Mammary epithelial cell (primary cell): ENCODE data around the gene MMP28.

Experiments
- EZH2 ChIP-seq: IDR thresholded peaks from 2 replicates; pipeline ENCODE4 v1.6.1; 2012; ENCODE audit warnings: low read length, inconsistent platforms, borderline replicate concordance
- TF ChIP-seq, protein P1 (sequence below), 2 donors: IDR thresholded peaks in 1 of 2; conservative IDR thresholded peaks in 1 of 2; 2 replicates each; pipeline ENCODE4 v1.5.1; 2011 to 2012; ENCODE audit warnings: inconsistent platforms in 2 of 2, low read length in 2 of 2, mild to moderate bottlenecking in 2 of 2, control low read depth in 1 of 2, low read depth in 1 of 2; ENCODE audit not compliant: insufficient read depth in 1 of 2; ENCODE audit errors: extremely low read depth in 1 of 2

DNA sequence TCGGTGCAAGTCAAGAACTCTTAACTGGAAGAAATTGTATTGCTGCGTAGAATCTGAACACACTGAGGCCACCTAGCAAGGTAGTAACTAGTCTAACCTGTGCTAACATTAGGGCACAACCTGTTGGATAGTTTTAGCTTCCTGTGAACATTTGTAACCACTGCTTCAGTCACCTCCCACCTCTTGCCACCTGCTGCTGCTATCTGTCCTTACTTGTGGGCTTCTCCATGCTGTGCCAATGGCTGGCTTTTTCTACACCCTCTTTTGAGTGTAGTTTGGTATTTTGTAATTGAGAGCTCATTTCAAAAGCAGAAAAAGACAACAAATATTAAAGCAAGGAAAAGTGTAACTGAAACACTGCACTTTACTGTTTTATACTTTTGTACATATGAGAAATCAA lies 71.7 kb downstream of the MMP28 start:
- TF ChIP-seq, protein P1, sequence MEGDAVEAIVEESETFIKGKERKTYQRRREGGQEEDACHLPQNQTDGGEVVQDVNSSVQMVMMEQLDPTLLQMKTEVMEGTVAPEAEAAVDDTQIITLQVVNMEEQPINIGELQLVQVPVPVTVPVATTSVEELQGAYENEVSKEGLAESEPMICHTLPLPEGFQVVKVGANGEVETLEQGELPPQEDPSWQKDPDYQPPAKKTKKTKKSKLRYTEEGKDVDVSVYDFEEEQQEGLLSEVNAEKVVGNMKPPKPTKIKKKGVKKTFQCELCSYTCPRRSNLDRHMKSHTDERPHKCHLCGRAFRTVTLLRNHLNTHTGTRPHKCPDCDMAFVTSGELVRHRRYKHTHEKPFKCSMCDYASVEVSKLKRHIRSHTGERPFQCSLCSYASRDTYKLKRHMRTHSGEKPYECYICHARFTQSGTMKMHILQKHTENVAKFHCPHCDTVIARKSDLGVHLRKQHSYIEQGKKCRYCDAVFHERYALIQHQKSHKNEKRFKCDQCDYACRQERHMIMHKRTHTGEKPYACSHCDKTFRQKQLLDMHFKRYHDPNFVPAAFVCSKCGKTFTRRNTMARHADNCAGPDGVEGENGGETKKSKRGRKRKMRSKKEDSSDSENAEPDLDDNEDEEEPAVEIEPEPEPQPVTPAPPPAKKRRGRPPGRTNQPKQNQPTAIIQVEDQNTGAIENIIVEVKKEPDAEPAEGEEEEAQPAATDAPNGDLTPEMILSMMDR (conservative IDR thresholded peaks at IDR 0.05 in 1 of 2, IDR thresholded peaks at IDR 0.05 in 1 of 2; ENCODE audit: extremely low read depth in 1 of 2, insufficient read depth in 1 of 2, low read depth in 1 of 2, low read length in 2 of 2) = no peak
- TF ChIP-seq EZH2 = no peak
